HCT116 (cell line): ENCODE data around the gene S1PR2. TPM values are rescaled to one million over a fixed set of nuclear protein-coding genes. Genes with fewer than 3 reads are reported as not detected.
"Not testable (repeated sequence)": the region's sequence is repeated elsewhere in the genome, so short reads cannot be mapped to it uniquely, and the experiment has no call there.

Source experiments
- ATAC-seq: fragments of 200-7000 bp; cut with Tn5 transposase; 2 replicates; pipeline ENCODE4 v1.9.1; 2020; ENCODE audit warnings: mild to moderate bottlenecking, moderate library complexity
- BruUV-seq: library from RNA; stranded (reverse); fragments of 400-500 nt; replicated peaks from 2 replicates; lab custom pipeline; 2021; lab: Mats Ljungman, UMichigan
- CTCF ChIA-PET: fragments of 300-600 bp; sonication (Branson Sonifier 250); formaldehyde crosslinking; loops from one replicate; lab custom pipeline; 2021; ENCODE audit warnings: antibody characterized with exemption; lab: Charles Lee
- POLR2A ChIA-PET: fragments of 300-600, 350-600 bp; sonication (Branson Sonifier 250); formaldehyde crosslinking; loops from one replicate; lab custom pipeline; 2021; ENCODE audit warnings: antibody characterized with exemption; lab: Charles Lee
- RAD21 ChIA-PET, 2 experiments: fragments of 300-600 bp; sonication (Branson Sonifier 250); formaldehyde crosslinking; loops; one replicate each; lab custom pipeline; 2023; ENCODE audit warnings: low total read pairs in 2 of 2; ENCODE audit not compliant: uncharacterized antibody in 2 of 2, unreplicated experiment in 2 of 2, low non-redundant PET in 1 of 2; lab: Charles Lee
- DNase-seq: peaks from one replicate; pipeline ENCODE4 v3.0.0-alpha.2; 2010; ENCODE audit warnings: low read depth, low spot score
- H2AFZ ChIP-seq: fragments of 200-600 bp; shearing (Covaris generic), sonication (generic); 2 replicates; pipeline ENCODE4 v1.6.1; 2017; ENCODE audit warnings: low read depth, mixed run types, mixed read lengths, antibody characterized with exemption, low read length; ENCODE audit not compliant: poor library complexity, severe bottlenecking
- H3K27ac ChIP-seq: 2 replicates; pipeline ENCODE4 v1.5.1; 2012; ENCODE audit warnings: low read depth, low read length
- H3K27me3 ChIP-seq: fragments of 200-600 bp; sonication (generic); 2 replicates; pipeline ENCODE4 v1.6.1; 2016; ENCODE audit warnings: mixed run types, low read length, mixed read lengths; ENCODE audit not compliant: insufficient read depth
- H3K36me3 ChIP-seq, 2 experiments: fragments of 200-500 bp in 1 of 2; fragments of 200-600 bp in 1 of 2; sonication (Bioruptor generic) in 1 of 2; sonication (generic) in 1 of 2; 2 replicates each; pipeline versions ENCODE4 v1.5.1 to v1.6.1; 2014 to 2016; ENCODE audit warnings: low read length in 2 of 2, inconsistent platforms in 1 of 2, mixed read lengths in 1 of 2, mixed run types in 1 of 2; ENCODE audit not compliant: insufficient read depth in 2 of 2, control insufficient read depth in 1 of 2
- H3K4me1 ChIP-seq, 2 experiments: fragments of 200-600 bp in 1 of 2; sonication (generic) in 1 of 2; 2 replicates each; pipeline versions ENCODE4 v1.5.1 to v1.6.1; 2012 to 2017; ENCODE audit warnings: low read length in 2 of 2, inconsistent platforms in 1 of 2, mild to moderate bottlenecking in 1 of 2, mixed read lengths in 1 of 2, mixed run types in 1 of 2, moderate library complexity in 1 of 2; ENCODE audit not compliant: insufficient read depth in 2 of 2, control insufficient read depth in 1 of 2
- H3K4me2 ChIP-seq: fragments of 200-600 bp; sonication (generic); 2 replicates; pipeline ENCODE4 v1.6.1; 2017; ENCODE audit warnings: mixed run types, low read length, mixed read lengths
- H3K4me3 ChIP-seq, 2 experiments: fragments of 200-600 bp in 1 of 2; sonication (generic) in 1 of 2; replicated peaks in 1 of 2; 2 replicates each; pipeline ENCODE4 v1.5.1; 2011 to 2016; ENCODE audit warnings: low read length in 2 of 2, control low read depth in 1 of 2, low read depth in 1 of 2, mild to moderate bottlenecking in 1 of 2, mixed read lengths in 1 of 2, mixed run types in 1 of 2
- H3K79me2 ChIP-seq: fragments of 200-600 bp; sonication (generic); 2 replicates; pipeline ENCODE4 v1.6.1; 2017; ENCODE audit warnings: mild to moderate bottlenecking, mixed run types, low read length, moderate library complexity, mixed read lengths; ENCODE audit not compliant: insufficient read depth
- H3K9ac ChIP-seq: fragments of 200-600 bp; sonication (generic); 2 replicates; pipeline ENCODE4 v1.6.1; 2016; ENCODE audit warnings: low read length, mixed read lengths
- H3K9me2 ChIP-seq: fragments of 200-600 bp; sonication (generic), shearing (Covaris generic); 2 replicates; pipeline ENCODE4 v1.6.1; 2017; ENCODE audit warnings: mixed run types, mild to moderate bottlenecking, moderate library complexity; ENCODE audit not compliant: insufficient read depth
- H3K9me3 ChIP-seq, 2 experiments: fragments of 200-500 bp in 1 of 2; fragments of 200-600 bp in 1 of 2; sonication (Bioruptor generic) in 1 of 2; sonication (generic) in 1 of 2; 2 replicates each; pipeline ENCODE4 v1.6.1; 2014 to 2017; ENCODE audit warnings: low read length in 2 of 2, mixed read lengths in 2 of 2, inconsistent platforms in 1 of 2, low read depth in 1 of 2, mild to moderate bottlenecking in 1 of 2, mixed run types in 1 of 2, moderate library complexity in 1 of 2; ENCODE audit not compliant: control insufficient read depth in 1 of 2, insufficient read depth in 1 of 2
- H4K20me1 ChIP-seq: fragments of 200-600 bp; sonication (generic), shearing (Covaris generic); 2 replicates; pipeline ENCODE4 v1.6.1; 2017; ENCODE audit warnings: mixed run types, mild to moderate bottlenecking, moderate library complexity; ENCODE audit not compliant: insufficient read depth
- CBX3 ChIP-seq: IDR thresholded peaks from 2 replicates; pipeline ENCODE4 v1.6.1; 2012; ENCODE audit warnings: low read depth
- CEBPB ChIP-seq: IDR thresholded peaks from 2 replicates; pipeline ENCODE4 v1.6.1; 2012; ENCODE audit warnings: low read depth
- EGR1 ChIP-seq: IDR thresholded peaks from 2 replicates; pipeline ENCODE4 v1.6.1; 2012; ENCODE audit warnings: low read depth
- EZH2 ChIP-seq: fragments of 200-600 bp; sonication (generic); IDR thresholded peaks from 2 replicates; pipeline ENCODE4 v1.6.1; 2017; ENCODE audit warnings: antibody characterized with exemption, mixed run types
- JUND ChIP-seq: IDR thresholded peaks from 2 replicates; pipeline ENCODE4 v1.6.1; 2012
- POLR2A ChIP-seq: IDR thresholded peaks from 2 replicates; pipeline ENCODE4 v1.7.0; 2011; ENCODE audit warnings: borderline replicate concordance; ENCODE audit not compliant: insufficient read depth, insufficient read length; ENCODE audit errors: extremely low read depth
- POLR2AphosphoS5 ChIP-seq: IDR thresholded peaks from 2 replicates; pipeline ENCODE4 v1.6.1; 2011; ENCODE audit warnings: mild to moderate bottlenecking, low read depth, low read length, moderate library complexity
- RAD21 ChIP-seq: IDR thresholded peaks from 2 replicates; pipeline ENCODE4 v1.6.1; 2012; ENCODE audit warnings: low read depth, mild to moderate bottlenecking
- SIN3A ChIP-seq: IDR thresholded peaks from 2 replicates; pipeline ENCODE4 v1.6.1; 2012; ENCODE audit warnings: low read depth
- TCF7L2 ChIP-seq: IDR thresholded peaks from 2 replicates; pipeline ENCODE4 v1.7.0; 2011; ENCODE audit warnings: borderline replicate concordance, inconsistent platforms; ENCODE audit not compliant: insufficient read depth, insufficient read length; ENCODE audit errors: extremely low read depth
- ZNF274 ChIP-seq: fragments of 200-500 bp; sonication (Bioruptor generic); IDR thresholded peaks from 2 replicates; pipeline ENCODE4 v1.6.1; 2014; ENCODE audit warnings: mild to moderate bottlenecking, low read depth, low read length, inconsistent platforms
- intact Hi-C: fragments of 100-400 bp; cut with micrococcal nuclease; formaldehyde crosslinking; loops from 2 replicates; pipeline ENCODE4 v1.10.0; 2022
- total RNA-seq: library from RNA; stranded (reverse); gene quantifications from one replicate; pipeline ENCODE4 v1.2.1, GENCODE V29; 2021; ENCODE audit not compliant: unreplicated experiment
- TF ChIP-seq, protein P1 (sequence below): IDR thresholded peaks from 2 replicates; pipeline ENCODE4 v1.6.1; 2012
- TF ChIP-seq, protein P2 (sequence below): IDR thresholded peaks from 2 replicates; pipeline ENCODE4 v1.6.1; 2011; ENCODE audit warnings: mild to moderate bottlenecking, low read length, moderate library complexity; ENCODE audit not compliant: insufficient replicate concordance; ENCODE audit errors: extremely low read depth

The S1PR2 gene
- total RNA-seq, 1 experiment from 2014 or later: 6.1 TPM

DNA sequence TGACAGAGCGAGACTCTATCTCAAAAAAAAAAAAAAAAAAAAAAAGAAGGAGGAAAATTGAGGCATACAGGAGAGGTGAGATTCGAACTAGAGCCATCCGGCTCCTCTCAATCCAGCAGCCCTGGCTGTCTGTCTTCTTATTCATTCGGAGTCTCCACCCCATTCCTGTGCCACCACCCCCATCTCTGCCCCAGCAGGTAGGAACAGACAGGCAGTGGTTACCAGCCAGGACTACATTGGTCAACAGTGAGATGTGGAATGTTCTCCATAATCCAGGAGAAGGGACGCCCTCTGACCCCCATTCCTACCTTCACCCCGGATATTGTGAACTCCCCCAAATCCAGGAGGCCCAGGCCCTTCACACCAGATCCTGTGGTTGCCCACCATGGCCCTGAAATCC lies 6.6 kb upstream of the S1PR2 start:
- Histone ChIP-seq H3K36me3 (no peaks in the 10 kb centered on the region), H3K4me2 (no peak overlapping the region), H3K79me2 (no peaks in the 10 kb centered on the region), H3K27ac (no peak overlapping the region), H3K9me2 (no peaks in the 10 kb centered on the region), H2AFZ (no peak overlapping the region), H3K27me3 (no peaks in the 10 kb centered on the region), H3K9ac (no peak overlapping the region), H4K20me1 (no peaks in the 10 kb centered on the region), H3K9me3 (no peaks in the 10 kb centered on the region), H3K4me3 (no peak overlapping the region), H3K4me1 (peaks cover 16 to 28% of the 10 kb centered on the region in 2 experiments)
- POLR2A ChIA-PET: no interaction called here
- intact Hi-C loops: no loop called here
- CTCF ChIA-PET: no interaction called here
- RAD21 ChIA-PET: no interaction called here
- TF ChIP-seq EGR1: no peak
- TF ChIP-seq, protein P1, sequence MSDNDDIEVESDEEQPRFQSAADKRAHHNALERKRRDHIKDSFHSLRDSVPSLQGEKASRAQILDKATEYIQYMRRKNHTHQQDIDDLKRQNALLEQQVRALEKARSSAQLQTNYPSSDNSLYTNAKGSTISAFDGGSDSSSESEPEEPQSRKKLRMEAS: no peak
- TF ChIP-seq, protein P2, sequence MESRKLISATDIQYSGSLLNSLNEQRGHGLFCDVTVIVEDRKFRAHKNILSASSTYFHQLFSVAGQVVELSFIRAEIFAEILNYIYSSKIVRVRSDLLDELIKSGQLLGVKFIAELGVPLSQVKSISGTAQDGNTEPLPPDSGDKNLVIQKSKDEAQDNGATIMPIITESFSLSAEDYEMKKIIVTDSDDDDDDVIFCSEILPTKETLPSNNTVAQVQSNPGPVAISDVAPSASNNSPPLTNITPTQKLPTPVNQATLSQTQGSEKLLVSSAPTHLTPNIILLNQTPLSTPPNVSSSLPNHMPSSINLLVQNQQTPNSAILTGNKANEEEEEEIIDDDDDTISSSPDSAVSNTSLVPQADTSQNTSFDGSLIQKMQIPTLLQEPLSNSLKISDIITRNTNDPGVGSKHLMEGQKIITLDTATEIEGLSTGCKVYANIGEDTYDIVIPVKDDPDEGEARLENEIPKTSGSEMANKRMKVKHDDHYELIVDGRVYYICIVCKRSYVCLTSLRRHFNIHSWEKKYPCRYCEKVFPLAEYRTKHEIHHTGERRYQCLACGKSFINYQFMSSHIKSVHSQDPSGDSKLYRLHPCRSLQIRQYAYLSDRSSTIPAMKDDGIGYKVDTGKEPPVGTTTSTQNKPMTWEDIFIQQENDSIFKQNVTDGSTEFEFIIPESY: no peak
- TF ChIP-seq EZH2: no peak
- TF ChIP-seq CBX3: no peak
- no peak for TF ChIP-seq POLR2AphosphoS5
- no peak for TF ChIP-seq ZNF274
- no peak for TF ChIP-seq CEBPB
- no peak for TF ChIP-seq POLR2A
- TF ChIP-seq TCF7L2: no peak
- TF ChIP-seq SIN3A: no peak
- TF ChIP-seq RAD21: no peak
- TF ChIP-seq JUND: no peak
- BruUV-seq: no TSS peak
- no peak for ATAC-seq
- DNase-seq: no peak

DNA sequence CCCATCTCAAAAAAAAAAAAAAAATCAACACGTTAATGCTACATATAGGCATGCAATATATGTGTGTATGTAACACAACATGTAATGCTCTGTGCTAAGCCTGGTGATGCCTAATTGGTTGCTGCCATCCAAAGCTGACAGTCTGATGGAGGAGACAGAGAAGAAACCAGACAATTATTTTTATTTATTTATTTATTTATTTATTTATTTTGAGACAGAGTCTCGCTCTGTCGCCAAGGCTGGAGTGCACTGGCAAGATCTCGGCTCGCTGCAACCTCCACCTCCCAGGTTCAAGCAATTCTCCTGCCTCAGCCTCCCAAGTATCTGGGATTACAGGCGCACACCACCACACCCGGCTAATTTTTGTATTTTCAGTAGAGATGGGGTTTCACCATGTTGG lies 4.3 kb upstream of the S1PR2 start:
- H4K20me1 ChIP-seq, ATAC-seq, H3K4me3 ChIP-seq, DNase-seq, POLR2A ChIA-PET, H3K9ac ChIP-seq, H3K79me2 ChIP-seq, CTCF ChIA-PET, H2AFZ ChIP-seq, H3K9me2 ChIP-seq, H3K36me3 ChIP-seq, H3K27me3 ChIP-seq, intact Hi-C loops, H3K27ac ChIP-seq, H3K4me2 ChIP-seq, RAD21 ChIA-PET, H3K9me3 ChIP-seq, BruUV-seq: not testable (repeated sequence)
- peaks cover 4 to 30% of the 10 kb centered on the region in 2 experiments; a peak in 3 of 4 replicates for H3K4me1 ChIP-seq
